ENCODE measurements around the gene SP1. TPM values are rescaled to one million over a fixed set of nuclear protein-coding genes. Genes with fewer than 3 reads are reported as not detected.

Gene SP1
- total RNA-seq, 1 donor from 2014 or later = 8.2 TPM

Other genes starting within 250 kb of the SP1 start
- gene ZNF740, start 199.5 kb upstream of the SP1 start, total RNA-seq = 17.1 TPM
- 11.8 TPM for gene CSAD, start 199.3 kb upstream of the SP1 start, total RNA-seq
- not detected for gene ITGB7, start 172.9 kb upstream of the SP1 start, total RNA-seq
- 1.6 TPM for gene RARG, start 148.0 kb upstream of the SP1 start, total RNA-seq
- gene ESPL1, start 111.9 kb upstream of the SP1 start, total RNA-seq = 1.2 TPM
- gene PFDN5, start 84.6 kb upstream of the SP1 start, total RNA-seq = 538 TPM
- 45.7 TPM for gene MYG1, start 80.5 kb upstream of the SP1 start, total RNA-seq
- 34.2 TPM for gene AAAS, start 58.6 kb upstream of the SP1 start, total RNA-seq
- under 0.01 TPM for gene SP7, start 43.8 kb upstream of the SP1 start, total RNA-seq
- gene AMHR2, start 43.7 kb downstream of the SP1 start, total RNA-seq = not detected
- gene PRR13, start 61.6 kb downstream of the SP1 start, total RNA-seq = 4.9 TPM
- 157 TPM for gene PCBP2, start 71.9 kb downstream of the SP1 start, total RNA-seq
- 34.6 TPM for gene MAP3K12, start 119.3 kb downstream of the SP1 start, total RNA-seq
- gene TARBP2, start 121.1 kb downstream of the SP1 start, total RNA-seq = 26.9 TPM
- not detected for gene NPFF, start 127.3 kb downstream of the SP1 start, total RNA-seq
- gene ATF7, start 246.2 kb downstream of the SP1 start, total RNA-seq = 4.1 TPM

Measured in frontal cortex (tissue), 1 donor.